Mesenchymal stem cell (in vitro differentiated cells and primary cell): ENCODE data around the gene SYNGR4.

Experiments used
- DNase-seq: peaks from one replicate; pipeline ENCODE4 v3.0.0-alpha.2; 2013
- H2AFZ ChIP-seq: one replicate; pipeline ENCODE4 v1.6.1; 2013; ENCODE audit warnings: low read depth, mild to moderate bottlenecking, control low read depth, inconsistent platforms, low read length, moderate library complexity
- H2AK5ac ChIP-seq: 2 replicates; pipeline ENCODE4 v1.6.1; 2013; ENCODE audit warnings: low read length, moderate library complexity, mild to moderate bottlenecking, inconsistent platforms; ENCODE audit not compliant: severe bottlenecking
- H2BK120ac ChIP-seq: one replicate; pipeline ENCODE4 v1.6.1; 2013; ENCODE audit warnings: low read depth, mild to moderate bottlenecking, inconsistent platforms, low read length, moderate library complexity
- H2BK12ac ChIP-seq, 2 experiments: one replicate each; pipeline ENCODE4 v1.6.1; 2013; ENCODE audit warnings: inconsistent platforms in 2 of 2, low read length in 2 of 2, mild to moderate bottlenecking in 2 of 2, moderate library complexity in 2 of 2, control low read depth in 1 of 2
- H2BK15ac ChIP-seq: one replicate; pipeline ENCODE4 v1.6.1; 2013; ENCODE audit warnings: mild to moderate bottlenecking, low read depth, inconsistent platforms; ENCODE audit not compliant: poor library complexity, severe bottlenecking
- H2BK5ac ChIP-seq: 2 replicates; pipeline ENCODE4 v1.6.1; 2013; ENCODE audit warnings: low read depth, mild to moderate bottlenecking, low read length, control low read depth, inconsistent platforms; ENCODE audit not compliant: poor library complexity, severe bottlenecking
- H3K14ac ChIP-seq, 2 experiments: one replicate each; pipeline ENCODE4 v1.6.1; 2013; ENCODE audit warnings: inconsistent platforms in 2 of 2, low read length in 2 of 2, control low read depth in 1 of 2, mild to moderate bottlenecking in 1 of 2, moderate library complexity in 1 of 2
- H3K18ac ChIP-seq, 2 experiments: one replicate each; pipeline ENCODE4 v1.6.1; 2013; ENCODE audit warnings: inconsistent platforms in 2 of 2, low read length in 2 of 2, control low read depth in 1 of 2, low read depth in 1 of 2, mild to moderate bottlenecking in 1 of 2
- H3K23ac ChIP-seq, 2 experiments: one replicate each; pipeline ENCODE4 v1.6.1; 2013; ENCODE audit warnings: inconsistent platforms in 2 of 2, low read length in 2 of 2, mild to moderate bottlenecking in 2 of 2, moderate library complexity in 2 of 2, control low read depth in 1 of 2
- H3K27ac ChIP-seq: 2 replicates; pipeline ENCODE4 v1.5.1; 2013; ENCODE audit warnings: mild to moderate bottlenecking, moderate library complexity, low read length, control low read depth, inconsistent platforms; ENCODE audit not compliant: poor library complexity, severe bottlenecking
- H3K27me3 ChIP-seq, 2 experiments: 2 replicates each; pipeline versions ENCODE4 v1.6.1 to v1.7.0; 2013; ENCODE audit warnings: low read length in 2 of 2, mild to moderate bottlenecking in 2 of 2, moderate library complexity in 2 of 2, control low read depth in 1 of 2, inconsistent platforms in 1 of 2; ENCODE audit not compliant: control insufficient read depth in 1 of 2, insufficient read depth in 1 of 2
- H3K36me3 ChIP-seq, 2 experiments: 2 replicates each; pipeline versions ENCODE4 v1.6.1 to v1.7.0; 2013; ENCODE audit warnings: low read length in 2 of 2, control low read depth in 1 of 2, inconsistent platforms in 1 of 2, low read depth in 1 of 2, mild to moderate bottlenecking in 1 of 2; ENCODE audit not compliant: insufficient read depth in 2 of 2, control insufficient read depth in 1 of 2
- H3K4ac ChIP-seq, 2 experiments: one replicate each; pipeline ENCODE4 v1.6.1; 2013; ENCODE audit warnings: inconsistent platforms in 2 of 2, low read length in 2 of 2, mild to moderate bottlenecking in 2 of 2, moderate library complexity in 2 of 2, control low read depth in 1 of 2, low read depth in 1 of 2
- H3K4me1 ChIP-seq: 2 replicates; pipeline ENCODE4 v1.6.1; 2013; ENCODE audit warnings: low read depth, low read length, control low read depth; ENCODE audit not compliant: control insufficient read depth, insufficient read depth
- H3K4me2 ChIP-seq: 2 replicates; pipeline ENCODE4 v1.6.1; 2013; ENCODE audit warnings: low read length, mild to moderate bottlenecking, inconsistent platforms; ENCODE audit not compliant: poor library complexity, severe bottlenecking
- H3K4me3 ChIP-seq, 2 experiments: 2 replicates each; pipeline versions ENCODE4 v1.5.1 to v1.7.0; 2013; ENCODE audit warnings: low read length in 2 of 2, mild to moderate bottlenecking in 2 of 2, control low read depth in 1 of 2, low read depth in 1 of 2; ENCODE audit not compliant: insufficient read depth in 1 of 2
- H3K79me1 ChIP-seq: replicated peaks from 2 replicates; pipeline ENCODE4 v1.6.1; 2013; ENCODE audit warnings: mild to moderate bottlenecking, control low read depth, low read length, inconsistent platforms; ENCODE audit not compliant: poor library complexity, severe bottlenecking
- H3K9ac ChIP-seq: 2 replicates; pipeline ENCODE4 v1.7.0; 2013; ENCODE audit warnings: mild to moderate bottlenecking, low read length, moderate library complexity
- H3K9me3 ChIP-seq: 2 replicates; pipeline ENCODE4 v1.7.0; 2013; ENCODE audit warnings: mild to moderate bottlenecking, low read length; ENCODE audit not compliant: control insufficient read depth
- H4K8ac ChIP-seq: one replicate; pipeline ENCODE4 v1.6.1; 2013; ENCODE audit warnings: inconsistent platforms, mild to moderate bottlenecking, low read length, moderate library complexity
- H4K91ac ChIP-seq: one replicate; pipeline ENCODE4 v1.6.1; 2013; ENCODE audit warnings: mild to moderate bottlenecking, low read length, inconsistent platforms
- WGBS: methylation state at CpG from one replicate; pipeline ENCODE4 v1.1.7; 2013; ENCODE audit warnings: mixed read lengths; 5-methylcytosine and 5-hydroxymethylcytosine counted together

SYNGR4 gene

GRCh38 chr19:48348045-48348444 is 16.1 kb upstream of the SYNGR4 start:
- no peak overlapping the region for H2BK5ac ChIP-seq
- DNase-seq: no peak
- H2BK15ac ChIP-seq: no peak overlapping the region
- no peak overlapping the region for H3K14ac ChIP-seq
- H3K4me2 ChIP-seq: no peak overlapping the region
- H2BK120ac ChIP-seq: no peak overlapping the region
- H3K9me3 ChIP-seq: no peaks in the 10 kb centered on the region
- H3K4me1 ChIP-seq: peaks cover 2% of the 10 kb centered on the region
- H3K4ac ChIP-seq: no peak overlapping the region
- no peak overlapping the region for H2AFZ ChIP-seq
- H4K8ac ChIP-seq: no peak overlapping the region
- H3K27me3 ChIP-seq: no peaks in the 10 kb centered on the region
- H3K9ac ChIP-seq: no peak overlapping the region
- no peak overlapping the region for H3K27ac ChIP-seq
- no peak overlapping the region for H3K23ac ChIP-seq
- H2BK12ac ChIP-seq: no peak overlapping the region
- 90% methylated on average over 5 of the region's 5 CpGs for WGBS
- H3K36me3 ChIP-seq: no peaks in the 10 kb centered on the region
- H2AK5ac ChIP-seq: no peak overlapping the region
- H3K18ac ChIP-seq: no peak overlapping the region
- H3K79me1 ChIP-seq: no peaks in the 10 kb centered on the region
- H3K4me3 ChIP-seq: no peak overlapping the region
- peak overlapping the region; percentile 18 for H4K91ac ChIP-seq

GRCh38 chr19:48348737-48349136 is 15.4 kb upstream of the SYNGR4 start:
- H3K4me3 ChIP-seq: no peak overlapping the region
- H2BK15ac ChIP-seq: no peak overlapping the region
- no peak overlapping the region for H2BK5ac ChIP-seq
- H2BK12ac ChIP-seq: no peak overlapping the region
- no peaks in the 10 kb centered on the region for H3K9me3 ChIP-seq
- no peak overlapping the region for H2AFZ ChIP-seq
- no peak overlapping the region for H3K4me2 ChIP-seq
- no peak for DNase-seq
- H3K36me3 ChIP-seq: no peaks in the 10 kb centered on the region
- 89% methylated on average over 6 of the region's 7 CpGs for WGBS
- no peak overlapping the region for H3K14ac ChIP-seq
- H3K9ac ChIP-seq: no peak overlapping the region
- H3K4ac ChIP-seq: no peak overlapping the region
- H3K4me1 ChIP-seq: peaks cover 1% of the 10 kb centered on the region
- H4K91ac ChIP-seq: no peak overlapping the region
- H3K27ac ChIP-seq: no peak overlapping the region
- H3K18ac ChIP-seq: no peak overlapping the region
- H2BK120ac ChIP-seq: no peak overlapping the region
- H3K27me3 ChIP-seq: no peaks in the 10 kb centered on the region
- H3K23ac ChIP-seq: no peak overlapping the region
- H3K79me1 ChIP-seq: no peaks in the 10 kb centered on the region
- H4K8ac ChIP-seq: no peak overlapping the region
- no peak overlapping the region for H2AK5ac ChIP-seq

- H4K91ac ChIP-seq: no peak overlapping the region
- H3K4me3 ChIP-seq: no peak overlapping the region
- H2BK15ac ChIP-seq: no peak overlapping the region
- H2AK5ac ChIP-seq: no peak overlapping the region
- no peak overlapping the region for H2BK5ac ChIP-seq
- no peak overlapping the region for H2AFZ ChIP-seq
- 90% methylated on average over 5 of the region's 5 CpGs for WGBS
- no peak overlapping the region for H3K18ac ChIP-seq
- H3K9me3 ChIP-seq: no peaks in the 10 kb centered on the region
- no peak overlapping the region for H2BK120ac ChIP-seq
- DNase-seq: no peak
- no peaks in the 10 kb centered on the region for H3K27me3 ChIP-seq
- H3K4me1 ChIP-seq: peaks cover 12% of the 10 kb centered on the region
- no peak overlapping the region for H3K14ac ChIP-seq
- no peak overlapping the region for H3K23ac ChIP-seq
- H4K8ac ChIP-seq: no peak overlapping the region
- H2BK12ac ChIP-seq: no peak overlapping the region
- no peaks in the 10 kb centered on the region for H3K79me1 ChIP-seq
- peaks cover 0 to 6% of the 10 kb centered on the region in 2 experiments for H3K36me3 ChIP-seq
- H3K4me2 ChIP-seq: no peak overlapping the region
- no peak overlapping the region for H3K27ac ChIP-seq
- H3K4ac ChIP-seq: no peak overlapping the region
- H3K9ac ChIP-seq: no peak overlapping the region
These were observed 13.3 kb upstream of the SYNGR4 start for GRCh38 chr19:48350856-48351255.

GRCh38 chr19:48351341-48351752 is 12.8 kb upstream of the SYNGR4 start:
- Histone ChIP-seq H3K36me3 (peaks cover 0 to 6% of the 10 kb centered on the region in 2 experiments), H3K27me3 (no peaks in the 10 kb centered on the region), H3K4me2 (no peak overlapping the region), H2BK120ac (no peak overlapping the region), H4K91ac (no peak overlapping the region), H3K9me3 (no peaks in the 10 kb centered on the region), H2AK5ac (no peak overlapping the region), H3K79me1 (no peaks in the 10 kb centered on the region), H4K8ac (no peak overlapping the region), H3K23ac (no peak overlapping the region), H3K27ac (no peak overlapping the region), H3K9ac (no peak overlapping the region), H2BK15ac (no peak overlapping the region), H3K4me3 (no peak overlapping the region), H2BK5ac (no peak overlapping the region), H2AFZ (no peak overlapping the region), H2BK12ac (no peak overlapping the region), H3K4me1 (peaks cover 12% of the 10 kb centered on the region), H3K14ac (no peak overlapping the region), H3K18ac (no peak overlapping the region), H3K4ac (no peak overlapping the region)
- WGBS: 51% methylated on average over 8 of the region's 8 CpGs
- DNase-seq: peak; percentile 52
